CD4-positive, alpha-beta T cell treated with Interleukin-1 beta for 1 hour (primary cell): ENCODE measurements around the gene GRM7.

Experiments used
- DNase-seq, 2 donors: peaks; one replicate each; pipeline ENCODE4 v3.0.0-alpha.2; 2020 to 2022

Gene GRM7

GRCh38 chr3:7740458-7740857 lies 879.5 kb downstream of the GRM7 start:
- no peak for DNase-seq

DNA sequence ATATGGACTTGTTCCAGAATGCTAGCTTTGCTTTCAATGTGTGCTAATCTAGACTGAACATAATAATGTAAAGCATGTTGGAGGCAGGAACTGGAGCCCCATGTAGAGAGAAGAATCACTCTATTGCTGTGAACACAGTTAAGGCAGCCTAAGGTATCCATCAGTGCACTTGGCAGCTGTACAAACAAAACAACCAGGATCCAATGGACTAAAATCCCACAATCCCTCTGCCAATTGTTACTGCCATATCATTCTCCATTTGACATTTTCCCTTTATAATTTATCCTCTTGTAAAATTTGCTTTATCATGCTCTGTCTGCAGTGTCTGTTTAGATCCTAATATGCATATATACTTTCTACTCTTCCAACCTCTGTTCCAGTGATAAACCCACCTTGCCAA lies 883.9 kb downstream of the GRM7 start:
- no peak for DNase-seq

DNA sequence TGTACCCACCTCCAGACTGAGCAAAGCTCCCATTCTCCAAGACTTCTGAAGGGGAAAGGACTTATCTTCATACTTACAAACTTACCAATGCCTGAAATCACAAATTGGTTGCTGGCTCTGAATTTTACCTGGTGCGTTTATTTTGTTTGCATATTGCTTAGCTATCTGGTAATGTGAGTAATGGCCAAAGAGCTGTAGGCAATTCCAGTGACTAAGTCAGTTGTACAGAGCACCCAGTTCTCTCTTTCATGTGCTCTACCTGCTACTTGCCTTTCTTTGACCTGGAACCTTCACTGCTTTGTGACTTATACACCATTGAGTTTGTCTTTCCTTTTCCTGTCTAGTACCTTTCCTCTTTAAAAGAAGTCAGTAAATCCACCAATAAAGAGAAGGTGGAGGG lies 884.8 kb downstream of the GRM7 start:
- no peak for DNase-seq

DNA sequence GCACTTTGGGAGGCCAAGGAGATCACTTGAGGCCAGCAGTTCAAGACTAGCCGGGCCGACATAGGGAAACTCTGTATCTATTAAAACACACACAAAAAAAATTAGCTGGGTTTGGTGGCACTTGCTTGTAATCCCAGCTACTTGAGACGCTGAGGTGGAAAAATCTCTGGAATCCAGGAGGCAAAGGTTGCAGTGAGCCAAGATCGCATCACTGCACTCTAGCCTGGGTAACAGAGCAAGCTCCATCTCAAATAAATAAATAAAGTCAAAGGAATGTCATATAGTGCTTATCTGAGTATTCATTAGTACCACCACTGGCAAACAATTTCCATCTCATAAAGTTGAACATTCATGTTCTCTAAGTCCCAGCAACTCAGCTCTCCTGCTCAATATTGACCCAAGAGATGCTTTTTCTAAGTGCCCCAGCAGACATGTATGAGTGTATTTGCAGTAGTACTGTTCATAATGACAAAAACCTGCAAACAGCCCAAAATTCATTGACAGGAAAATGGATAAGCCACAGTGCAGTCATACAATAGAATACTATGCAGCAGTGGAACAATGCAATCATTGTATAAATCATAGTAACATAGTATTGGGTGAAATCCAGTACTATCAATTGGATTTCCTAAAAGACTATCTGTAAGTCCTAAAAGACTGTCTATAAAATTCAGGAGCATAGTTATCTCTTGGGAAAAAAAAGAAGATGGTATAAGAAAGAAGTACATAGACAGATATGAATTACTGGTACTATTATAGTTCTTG lies 889.2 kb downstream of the GRM7 start:
- DNase-seq, result no peak

DNA sequence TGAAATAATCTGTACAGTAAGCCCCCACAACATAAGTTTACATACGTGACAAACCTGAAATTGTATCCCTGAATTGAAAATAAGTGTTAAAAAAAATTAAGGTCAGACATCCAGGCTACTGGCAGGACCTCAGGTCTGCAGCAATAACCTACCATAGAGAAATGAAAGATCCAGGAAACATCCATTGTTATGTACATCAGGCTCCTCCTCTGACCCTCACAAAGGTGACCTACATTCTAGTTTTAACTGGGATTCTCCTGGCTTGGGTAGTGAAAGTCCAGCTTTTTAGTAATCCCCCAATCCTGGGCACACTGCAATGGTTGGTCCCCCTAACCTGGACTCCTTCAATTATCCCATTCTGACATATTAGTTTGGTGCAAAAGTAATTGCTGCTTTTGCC lies 891.1 kb downstream of the GRM7 start:
- no peak for DNase-seq

GRCh38 chr3:7754653-7755441 lies 893.9 kb downstream of the GRM7 start:
- DNase-seq, result no peak

- peak in 1 of 2 donors; percentile 1 for DNase-seq
These were observed 898.7 kb downstream of the GRM7 start for GRCh38 chr3:7759630-7760029.

DNA sequence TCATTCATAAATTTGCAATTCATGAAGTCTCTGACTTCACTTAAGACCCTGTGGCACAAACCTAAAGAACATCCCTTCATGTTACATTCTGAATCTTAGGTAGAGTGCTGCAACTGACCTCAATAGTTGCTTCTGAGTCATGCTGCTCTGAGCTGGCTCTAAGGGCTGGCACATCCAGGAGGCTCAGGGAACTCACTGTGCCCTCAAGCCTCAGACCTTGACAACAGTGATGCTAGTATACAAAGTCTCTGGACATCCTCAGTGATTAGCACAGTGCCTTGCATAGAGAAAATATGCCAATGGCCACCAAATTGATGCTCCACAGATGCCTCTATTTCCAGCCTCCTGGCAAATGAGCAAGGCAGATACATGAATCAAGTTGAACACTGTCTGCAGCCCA lies 899.8 kb downstream of the GRM7 start:
- DNase-seq, result peak in 1 of 2 donors; percentile 1

DNA sequence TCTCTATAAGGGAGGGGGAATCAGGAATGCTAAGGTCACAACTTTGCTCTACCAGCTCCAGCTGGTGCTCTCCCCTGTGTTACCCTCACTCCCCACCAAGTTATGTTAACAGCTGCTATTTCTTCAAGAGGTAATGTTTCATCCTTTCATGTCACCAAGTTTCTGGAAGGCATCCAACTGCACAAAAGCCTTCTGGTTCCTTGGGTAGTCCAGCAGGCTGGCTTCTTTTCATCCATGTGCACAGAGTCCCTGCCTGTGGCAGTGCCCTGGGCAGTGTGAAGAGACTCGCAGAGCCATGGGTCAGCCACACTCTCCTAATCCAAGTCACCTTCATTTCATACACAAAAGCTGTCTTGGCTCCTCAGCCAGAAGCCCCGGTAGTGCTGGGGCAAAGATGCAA lies 903.2 kb downstream of the GRM7 start:
- DNase-seq, result no peak

DNA sequence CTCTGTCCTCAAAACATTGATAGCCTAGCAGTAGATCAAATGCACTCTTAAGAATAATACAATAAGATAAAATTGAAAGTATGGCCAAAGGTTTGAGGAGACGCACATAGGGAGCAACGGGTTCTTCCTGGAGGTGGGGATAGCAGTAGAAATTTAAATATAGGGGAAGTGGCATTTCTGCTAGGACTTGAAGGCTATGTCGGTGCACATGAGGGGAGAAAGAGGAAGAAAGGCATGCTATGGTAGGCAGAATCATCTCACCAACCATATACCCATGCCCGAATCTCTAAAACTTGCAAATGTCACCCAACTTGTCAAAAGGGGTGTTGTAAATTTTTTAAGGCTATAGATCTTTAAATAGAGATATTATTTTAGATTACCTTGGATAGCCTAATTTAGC lies 905.6 kb downstream of the GRM7 start:
- no peak for DNase-seq

DNA sequence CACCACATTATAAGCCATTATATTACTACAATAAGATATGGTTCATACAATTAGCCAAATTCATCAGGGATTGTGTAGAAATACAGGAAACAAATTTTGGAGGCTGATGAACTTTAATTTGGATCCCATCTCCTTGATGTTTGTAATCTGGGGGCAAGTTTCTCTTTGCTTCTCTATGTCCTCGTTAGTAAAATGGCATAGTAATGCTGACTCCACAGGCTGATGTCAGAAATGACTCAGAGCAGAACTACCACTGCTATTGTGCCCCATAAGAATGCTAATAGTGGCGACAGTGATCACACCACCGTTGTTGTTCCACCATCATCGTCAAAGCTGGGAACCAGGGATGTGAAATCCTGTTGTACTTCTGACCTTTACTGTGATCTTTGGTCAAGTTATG lies 918.4 kb downstream of the GRM7 start:
- DNase-seq, result no peak

DNA sequence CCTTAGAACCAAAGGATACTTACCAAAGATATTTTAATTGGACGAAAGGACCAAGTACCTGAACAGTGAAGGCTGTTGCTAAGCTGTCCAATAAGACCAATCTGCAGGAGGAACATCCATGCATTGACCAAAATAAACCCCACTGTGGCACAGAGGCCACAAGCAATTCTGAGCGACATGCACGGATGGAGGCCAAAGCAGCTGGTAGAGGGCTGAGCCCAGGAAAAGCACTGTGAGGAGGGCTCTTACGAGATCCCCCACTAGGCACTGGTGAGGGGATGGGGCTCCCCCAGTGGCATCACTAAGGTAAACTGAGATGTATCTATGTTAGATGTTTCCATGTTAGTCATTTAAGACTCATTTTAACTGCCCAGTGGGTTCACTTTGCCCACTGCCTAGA lies 920.5 kb downstream of the GRM7 start:
- no peak for DNase-seq

DNA sequence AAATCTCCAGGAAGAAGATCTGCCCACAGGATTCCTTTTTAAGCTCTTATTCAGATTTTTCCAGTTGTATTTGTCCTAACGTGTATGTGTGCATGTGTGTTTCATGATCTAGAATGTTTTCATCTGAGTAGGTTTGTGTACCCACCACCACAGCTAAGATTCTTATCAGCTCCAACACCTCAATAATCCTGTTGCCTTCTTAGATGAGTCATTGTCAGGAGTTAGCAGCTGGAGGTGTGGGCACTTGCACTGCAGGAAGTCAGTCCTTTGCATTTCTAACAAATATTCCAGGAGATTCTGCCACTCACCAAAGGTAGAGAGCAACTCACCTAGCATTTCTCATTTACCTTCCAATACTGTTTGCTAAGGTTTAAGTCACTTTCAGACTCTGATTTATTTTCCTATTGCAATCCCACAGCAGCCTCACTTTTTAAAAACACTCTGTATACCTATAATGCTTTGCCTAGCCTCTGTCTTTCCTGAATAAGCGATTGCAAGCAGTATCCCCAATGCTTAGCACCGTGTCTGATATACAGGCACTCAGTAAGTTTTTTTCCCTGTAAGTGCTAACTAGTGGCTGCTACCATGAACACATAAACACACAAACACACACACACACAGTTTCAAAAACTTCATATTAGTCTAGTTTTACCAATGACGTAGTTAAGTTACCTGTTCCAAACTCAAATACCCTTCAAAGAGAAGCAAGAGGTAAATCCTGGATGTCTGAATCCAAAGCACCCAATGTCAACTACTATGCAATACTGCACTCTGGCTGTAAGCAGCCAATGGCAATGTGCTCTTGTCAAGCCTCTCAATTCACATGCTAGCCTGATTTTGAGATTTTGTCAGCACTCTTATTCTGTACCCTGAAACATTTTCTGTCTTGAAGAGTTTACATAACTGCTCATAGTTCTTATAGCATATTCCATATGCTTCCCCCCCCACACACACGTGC lies 927.2 kb downstream of the GRM7 start:
- no peak for DNase-seq

GRCh38 chr3:7788881-7789280 lies 928.0 kb downstream of the GRM7 start:
- DNase-seq, result no peak

- DNase-seq, result no peak
These were observed 928.4 kb downstream of the GRM7 start for GRCh38 chr3:7789324-7789723.

GRCh38 chr3:7790141-7790540 lies 929.2 kb downstream of the GRM7 start:
- no peak for DNase-seq
